Measurements from ENCODE around the gene KRT85.

DNA sequence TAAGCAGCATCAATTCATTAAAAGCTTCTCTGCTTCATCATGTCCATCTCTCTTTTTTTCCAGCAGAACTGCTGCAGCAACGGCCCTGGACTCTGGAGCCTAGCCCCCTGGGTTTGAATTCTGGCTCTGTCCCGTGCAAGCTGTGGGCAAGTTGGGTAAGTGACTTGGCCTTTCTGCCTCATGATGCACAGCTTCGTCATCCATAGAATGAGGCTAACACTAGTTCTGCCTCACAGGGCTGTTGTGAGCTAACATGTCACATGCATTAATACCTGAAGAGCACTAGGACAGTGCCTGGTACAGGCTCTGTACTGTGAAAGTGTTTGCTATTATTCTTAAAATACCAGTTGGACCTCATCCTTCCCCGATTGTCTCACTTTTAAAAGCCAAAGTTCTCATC lies 34.6 kb upstream of the KRT85 start:
- no peak for TF ChIP-seq CTCF (conservative IDR thresholded peaks at IDR 0.05; ENCODE audit: low read length)
- TF ChIP-seq EZH2phosphoT487 (IDR thresholded peaks at IDR 0.05; ENCODE audit: borderline replicate concordance) = no peak
